ENCODE results near the gene MRPL32. TPM values are rescaled to one million over a fixed set of nuclear protein-coding genes. Genes with fewer than 3 reads are reported as not detected.

The MRPL32 gene
- total and polyA plus RNA-seq, 2 of the 13 experiments (the other 11 are each of a cell fraction or from before 2014, with no cell fraction given): 39.0 to 81.2 TPM

- peak; percentile 34 for TF ChIP-seq ZBTB33 (CRISPR knock-in tag; IDR thresholded peaks at IDR 0.05)
- TF ChIP-seq CC2D1A (CRISPR knock-in tag; IDR thresholded peaks at IDR 0.05): 0 out of 2 replicates have a peak, but pooled peaks have one; percentile 15
- no peak for TF ChIP-seq ZFP1 (CRISPR knock-in tag; IDR thresholded peaks at IDR 0.05)
- no peak; the same call in 1 of the 2 replicates for TF ChIP-seq ZNF367 (CRISPR knock-in tag; IDR thresholded peaks at IDR 0.05; ENCODE audit: borderline replicate concordance)
- TF ChIP-seq ZNF264 (CRISPR knock-in tag; IDR thresholded peaks at IDR 0.05): peak; percentile 59; the same call in 1 of the 2 replicates
- peak; percentile 71 for TF ChIP-seq GATAD1 (CRISPR knock-in tag; IDR thresholded peaks at IDR 0.05)
- TF ChIP-seq ZNF614 (CRISPR knock-in tag; IDR thresholded peaks at IDR 0.05; ENCODE audit: borderline replicate concordance): peak; percentile 85; the same call in 1 of the 2 replicates
- TF ChIP-seq SUZ12 (IDR thresholded peaks at IDR 0.05; ENCODE audit: low read depth, low read length): no peak; the same call in 1 of the 2 replicates
- no peak for TF ChIP-seq RFX1 (IDR thresholded peaks at IDR 0.05)
- TF ChIP-seq AHR (CRISPR knock-in tag; IDR thresholded peaks at IDR 0.05): 0 out of 2 replicates have a peak, but pooled peaks have one; percentile 72
- TF ChIP-seq ZGPAT (CRISPR knock-in tag; IDR thresholded peaks at IDR 0.05): peak; percentile 91
- peak; percentile 84 for TF ChIP-seq ZHX1 (CRISPR knock-in tag; IDR thresholded peaks at IDR 0.05; ENCODE audit: low read depth)
- no peak for TF ChIP-seq ZNF629 (CRISPR knock-in tag; conservative IDR thresholded peaks at IDR 0.05)
- TF ChIP-seq REPIN1 (CRISPR knock-in tag; IDR thresholded peaks at IDR 0.05; ENCODE audit: borderline replicate concordance, low read depth): peak; percentile 71; the same call in 1 of the 2 replicates
- TF ChIP-seq ZNF350 (CRISPR knock-in tag; IDR thresholded peaks at IDR 0.05; ENCODE audit: borderline replicate concordance, low read depth): peak; percentile 94
- TF ChIP-seq SOX6 (IDR thresholded peaks at IDR 0.05): no peak
- peak; percentile 63; the same call in 1 of the 2 replicates for TF ChIP-seq SOX6 (CRISPR knock-in tag; IDR thresholded peaks at IDR 0.05)
- no peak for TF ChIP-seq MYNN (CRISPR knock-in tag; IDR thresholded peaks at IDR 0.05; ENCODE audit: low read depth)
- TF ChIP-seq NFIC (IDR thresholded peaks at IDR 0.05; ENCODE audit: low read length): no peak; the same call in 1 of the 2 replicates
- no peak for TF ChIP-seq AGO1 (IDR thresholded peaks at IDR 0.05; ENCODE audit: low read depth, low read length, poor library complexity, severe bottlenecking)
- no peak; the same call in 1 of the 2 replicates for TF ChIP-seq MLX (CRISPR knock-in tag; IDR thresholded peaks at IDR 0.05)
- peak; percentile 88 for TF ChIP-seq ZNF224 (CRISPR knock-in tag; IDR thresholded peaks at IDR 0.05)
Observed at GRCh38 chr7:42911454-42912447, 20.4 kb upstream of the MRPL32 start, which contains the start of gene C7orf25 (continued).
